Kidney epithelial cell (primary cell): ENCODE results near the gene SHC2. TPM values are rescaled to one million over a fixed set of nuclear protein-coding genes. Genes with fewer than 3 reads are reported as not detected.

Experiments used
- DNase-seq: peaks from one replicate; pipeline ENCODE4 v3.0.0-alpha.2; 2010; ENCODE audit warnings: low read depth
- H3K27me3 ChIP-seq: 2 replicates; pipeline ENCODE4 v1.6.0; 2011; ENCODE audit warnings: low read length; ENCODE audit not compliant: control insufficient read depth, insufficient read depth
- H3K36me3 ChIP-seq: 2 replicates; pipeline ENCODE4 v1.5.1; 2011; ENCODE audit warnings: low read length; ENCODE audit not compliant: control insufficient read depth, insufficient read depth
- H3K4me3 ChIP-seq: 2 replicates; pipeline ENCODE4 v1.5.1; 2011; ENCODE audit warnings: low read depth, mild to moderate bottlenecking, control low read depth, low read length
- CTCF ChIP-seq: IDR thresholded peaks from 2 replicates; pipeline ENCODE4 v1.5.1; 2011; ENCODE audit warnings: mild to moderate bottlenecking, moderate library complexity, low read length, control low read depth, inconsistent platforms; ENCODE audit not compliant: insufficient read depth, poor library complexity, severe bottlenecking
- total RNA-seq: library from RNA; depleted of rRNA; stranded (reverse); fragments of >200 nt; gene quantifications from 2 replicates; pipeline ENCODE4 v1.2.3, GENCODE V29; 2015

The SHC2 gene
- total RNA-seq = 15.2 and 19.5 TPM in 2 replicates

GRCh38 chr19:460877-461720, at the start of gene SHC2:
Gene SHC2, minus strand, starts transcription at chr19:461033. Its CDS starts 37 bp downstream, at chr19:460996.
- no peak for TF ChIP-seq CTCF
- H3K36me3 ChIP-seq = no peaks in the 10 kb centered on the region
- H3K27me3 ChIP-seq = peaks cover 24% of the 10 kb centered on the region
- peak within 1 kb of the TSS; percentile 46 for H3K4me3 ChIP-seq
- DNase-seq = no peak

GRCh38 chr19:508204-509150, 47.6 kb upstream of the SHC2 start:
- no peak for TF ChIP-seq CTCF
- Histone ChIP-seq H3K36me3 (no peaks in the 10 kb centered on the region), H3K4me3 (peak overlapping the region; percentile 86), H3K27me3 (no peaks in the 10 kb centered on the region)
- no peak for DNase-seq

GRCh38 chr19:507286-508203, 46.7 kb upstream of the SHC2 start, which contains the start of gene TPGS1:
Gene TPGS1, plus strand, starts transcription at chr19:507497. Its CDS starts 10 bp downstream, at chr19:507507.
- H3K36me3 ChIP-seq = no peaks in the 10 kb centered on the region
- no peak for DNase-seq
- TF ChIP-seq CTCF = no peak

GRCh38 chr19:506404-507285, 45.8 kb upstream of the SHC2 start:
- H3K36me3 ChIP-seq = no peaks in the 10 kb centered on the region
- DNase-seq = peak; percentile 100
- no peaks in the 10 kb centered on the region for H3K27me3 ChIP-seq
- peak; percentile 100 for TF ChIP-seq CTCF
- peak overlapping the region; percentile 86 for H3K4me3 ChIP-seq

More at GRCh38 chr19:507286-508203, 46.7 kb upstream of the SHC2 start, which contains the start of gene TPGS1:
- Histone ChIP-seq H3K4me3 (peak within 1 kb of the TSS; percentile 86), H3K27me3 (no peaks in the 10 kb centered on the region)
